ENCODE results near the gene SHISA5. TPM values are rescaled to one million over a fixed set of nuclear protein-coding genes. Genes with fewer than 3 reads are reported as not detected.
"Not testable (repeated sequence)": the region's sequence is repeated elsewhere in the genome, so short reads cannot be mapped to it uniquely, and the experiment has no call there.

The SHISA5 gene
- polyA plus RNA-seq, 3 donors: 101 to 126 (median 109) TPM

DNA sequence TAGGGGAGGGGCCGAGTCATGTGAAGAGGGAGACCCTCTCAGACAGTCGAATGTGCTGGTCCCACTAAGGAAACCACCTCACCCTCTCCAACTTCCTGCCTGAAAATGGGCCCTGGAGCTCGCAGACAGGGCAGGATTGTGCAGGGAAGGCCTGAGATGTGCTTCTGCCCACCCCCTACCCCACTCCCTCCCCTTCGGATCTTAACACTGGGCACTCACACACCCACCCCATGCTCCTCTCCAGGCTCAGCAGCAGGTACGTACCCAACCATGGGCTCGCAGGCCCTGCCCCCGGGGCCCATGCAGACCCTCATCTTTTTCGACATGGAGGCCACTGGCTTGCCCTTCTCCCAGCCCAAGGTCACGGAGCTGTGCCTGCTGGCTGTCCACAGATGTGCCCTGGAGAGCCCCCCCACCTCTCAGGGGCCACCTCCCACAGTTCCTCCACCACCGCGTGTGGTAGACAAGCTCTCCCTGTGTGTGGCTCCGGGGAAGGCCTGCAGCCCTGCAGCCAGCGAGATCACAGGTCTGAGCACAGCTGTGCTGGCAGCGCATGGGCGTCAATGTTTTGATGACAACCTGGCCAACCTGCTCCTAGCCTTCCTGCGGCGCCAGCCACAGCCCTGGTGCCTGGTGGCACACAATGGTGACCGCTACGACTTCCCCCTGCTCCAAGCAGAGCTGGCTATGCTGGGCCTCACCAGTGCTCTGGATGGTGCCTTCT lies 37.4 kb downstream of the SHISA5 start:
- no peak for DNase-seq

DNA sequence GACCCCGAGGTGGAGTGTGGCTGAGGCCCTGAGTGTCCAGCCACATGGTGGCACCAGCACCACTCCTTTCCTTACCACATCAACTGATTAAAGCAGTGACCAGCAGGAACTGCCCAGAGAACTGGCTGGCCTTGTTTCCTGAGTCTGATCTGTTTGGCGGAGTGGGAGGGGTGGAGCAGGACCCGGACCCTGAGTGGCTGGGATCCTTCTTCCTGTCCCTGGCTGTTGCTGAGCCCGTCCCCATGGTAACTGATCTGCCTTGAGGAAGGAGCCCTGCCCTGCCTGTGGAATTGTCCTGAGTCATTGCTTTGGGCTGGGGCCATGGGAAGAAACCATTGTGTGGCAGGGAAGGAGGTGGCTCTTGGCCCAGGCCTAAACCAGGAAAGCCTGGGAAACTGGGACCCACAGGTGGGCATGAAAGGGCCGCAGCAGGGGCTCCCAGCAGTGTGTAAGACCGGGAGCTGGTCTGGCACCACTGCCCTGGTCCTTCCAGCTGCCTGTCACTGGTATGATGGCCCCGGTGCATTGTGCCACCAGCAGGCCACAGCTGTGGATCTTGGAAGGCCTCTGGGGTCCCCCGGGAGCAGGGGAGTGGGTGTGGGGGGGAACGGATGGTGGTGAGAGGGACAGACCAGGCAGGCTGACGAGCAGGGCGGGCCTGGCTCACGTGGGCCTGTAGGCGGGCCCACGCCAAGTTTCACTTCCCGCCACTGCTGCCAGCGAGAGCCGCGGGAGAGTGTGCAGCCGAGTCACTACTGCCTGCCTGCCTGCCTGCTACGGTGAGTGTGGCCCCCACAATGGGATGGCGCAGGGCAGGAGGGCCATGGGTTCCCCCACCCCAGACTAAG lies 38.2 kb downstream of the SHISA5 start:
- peak; percentile 99 for DNase-seq

DNA sequence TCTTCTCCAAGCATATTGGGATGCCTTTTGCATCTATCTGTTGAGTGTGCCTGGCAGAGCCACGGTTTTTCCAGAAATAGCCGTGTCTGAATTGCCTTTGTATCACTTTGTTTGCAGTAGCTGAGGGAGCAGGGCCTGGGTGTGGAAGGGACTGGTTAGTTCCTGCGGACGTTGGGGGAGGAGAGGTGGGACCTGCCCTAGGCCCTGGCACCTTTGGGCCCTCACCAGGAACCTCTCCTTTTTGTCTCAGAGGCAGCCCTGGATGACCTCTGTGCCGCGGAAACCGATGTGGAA lies 38.8 kb downstream of the SHISA5 start:
- no peak for DNase-seq

DNA sequence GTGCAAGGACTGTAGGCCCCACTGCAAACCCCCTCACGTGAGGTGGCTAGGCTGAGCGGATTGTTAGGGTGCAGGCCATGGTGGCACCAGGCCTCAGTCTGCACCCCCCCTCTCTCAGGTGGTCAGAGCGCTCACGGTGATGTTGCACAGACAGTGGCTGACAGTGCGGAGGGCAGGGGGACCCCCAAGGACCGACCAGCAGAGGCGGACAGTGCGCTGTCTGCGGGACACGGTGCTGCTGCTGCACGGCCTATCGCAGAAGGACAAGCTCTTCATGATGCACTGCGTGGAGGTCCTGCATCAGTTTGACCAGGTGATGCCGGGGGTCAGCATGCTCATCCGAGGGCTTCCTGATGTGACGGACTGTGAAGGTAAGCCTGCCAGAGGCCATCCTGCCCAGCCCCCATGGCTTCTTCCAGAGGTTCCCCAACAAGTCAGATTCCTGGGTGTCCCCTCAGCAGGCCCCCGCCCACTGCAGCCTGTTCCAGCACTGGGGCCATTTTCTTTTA lies 39.2 kb downstream of the SHISA5 start:
- no peak for DNase-seq

DNA sequence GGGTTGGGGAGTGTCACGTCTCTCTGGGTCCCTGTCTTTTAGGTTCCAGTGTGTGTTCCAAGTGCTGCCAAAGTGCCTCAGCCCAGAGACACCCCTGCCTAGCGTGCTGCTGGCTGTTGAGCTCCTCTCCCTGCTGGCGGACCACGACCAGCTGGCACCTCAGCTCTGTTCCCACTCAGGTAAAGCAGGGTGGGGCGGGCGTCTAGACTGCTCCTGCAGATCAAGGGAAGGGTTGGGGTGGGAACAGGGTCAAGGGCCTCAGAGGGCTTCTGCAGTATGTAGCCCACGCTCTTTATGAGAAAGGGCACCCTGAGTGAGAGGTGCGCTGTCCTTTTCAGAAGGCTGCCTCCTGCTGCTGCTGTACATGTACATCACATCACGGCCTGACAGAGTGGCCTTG lies 40.3 kb downstream of the SHISA5 start:
- DNase-seq: no peak

DNA sequence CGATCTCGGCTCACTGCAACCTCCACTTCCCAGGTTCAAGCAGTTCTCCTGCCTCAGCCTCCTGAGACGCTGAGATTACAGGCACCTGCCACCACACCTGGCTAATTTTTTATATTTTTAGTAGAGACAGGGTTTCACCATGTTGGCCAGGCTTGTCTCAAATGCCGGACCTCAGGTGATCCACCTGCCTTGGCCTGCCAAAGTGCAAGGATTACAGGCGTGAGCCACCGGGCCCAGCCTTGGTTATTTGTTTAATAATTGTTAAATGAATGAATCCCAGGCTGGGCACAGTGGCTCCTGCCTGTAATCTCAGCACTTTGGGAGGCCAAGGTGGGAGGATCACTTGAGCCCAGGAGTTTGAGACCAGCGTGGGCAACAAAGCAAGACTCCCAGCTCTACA lies 42.2 kb downstream of the SHISA5 start:
- not testable (repeated sequence) for DNase-seq

DNA sequence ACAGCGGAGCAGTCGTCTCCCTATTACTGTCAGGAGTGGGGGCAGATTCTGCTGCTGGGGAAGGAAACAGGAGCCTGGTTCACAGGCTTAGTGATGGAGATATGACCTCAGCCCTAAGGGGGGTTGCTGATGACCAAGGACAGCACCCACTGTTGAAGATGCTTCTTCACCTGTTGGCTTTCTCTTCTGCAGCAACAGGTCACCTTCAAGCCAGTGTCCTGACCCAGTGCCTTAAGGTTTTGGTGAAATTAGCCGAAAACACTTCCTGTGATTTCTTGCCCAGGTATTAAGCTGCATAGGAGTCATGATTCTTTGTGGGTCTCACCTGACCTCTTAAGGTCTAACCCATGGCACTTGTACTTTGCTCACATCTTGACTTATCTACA lies 43.5 kb downstream of the SHISA5 start:
- DNase-seq: no peak

DNA sequence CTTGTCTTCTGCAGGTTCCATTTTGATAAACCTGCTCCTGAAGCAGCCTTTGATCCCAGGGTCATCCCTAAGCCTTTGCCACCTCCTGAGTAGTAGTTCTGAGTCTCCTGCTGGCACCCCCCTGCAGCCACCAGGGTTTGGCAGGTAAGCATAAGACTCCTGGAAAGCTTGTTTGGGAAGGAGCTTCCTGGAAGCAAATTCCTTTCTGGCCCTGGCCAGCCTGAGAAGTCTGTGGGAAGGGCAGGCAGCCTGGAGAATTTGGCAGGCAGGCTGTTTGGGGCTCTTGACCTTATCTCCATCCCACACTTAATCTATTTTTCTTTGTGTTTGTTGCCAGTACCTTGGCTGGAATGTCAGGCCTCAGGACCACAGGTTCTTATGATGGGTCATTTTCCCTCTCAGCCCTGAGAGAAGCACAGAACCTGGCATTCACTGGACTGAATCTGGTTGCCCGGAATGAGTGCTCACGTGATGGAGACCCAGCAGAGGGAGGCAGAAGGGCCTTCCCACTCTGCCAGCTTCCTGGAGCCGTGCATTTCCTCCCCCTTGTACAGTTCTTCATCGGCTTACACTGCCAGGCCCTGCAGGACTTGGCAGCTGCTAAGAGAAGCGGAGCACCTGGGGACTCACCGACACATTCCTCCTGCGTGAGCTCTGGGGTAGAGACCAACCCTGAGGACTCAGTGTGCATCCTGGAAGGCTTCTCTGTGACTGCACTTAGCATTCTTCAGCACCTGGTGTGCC lies 44.0 kb downstream of the SHISA5 start:
- DNase-seq: no peak

DNA sequence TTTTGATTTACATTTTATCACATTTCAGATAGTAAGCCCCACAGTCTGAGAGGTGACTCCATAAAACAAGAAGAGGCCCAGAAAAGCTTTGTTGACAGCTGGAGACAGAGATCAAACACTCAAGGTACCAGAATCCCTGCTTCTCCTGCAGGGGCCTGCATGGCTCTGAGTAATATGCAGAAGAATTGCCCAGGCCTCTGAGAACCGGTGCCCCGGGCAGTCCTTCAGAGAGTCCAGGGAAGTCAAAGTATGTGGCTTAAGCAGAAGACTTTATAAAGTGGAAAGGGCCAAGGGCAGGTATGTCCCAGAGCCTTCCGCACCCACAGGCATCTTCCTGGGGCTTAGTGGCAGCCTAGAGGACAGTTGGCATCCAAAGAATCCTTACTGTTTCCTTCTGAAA lies 44.6 kb downstream of the SHISA5 start:
- DNase-seq: no peak

DNA sequence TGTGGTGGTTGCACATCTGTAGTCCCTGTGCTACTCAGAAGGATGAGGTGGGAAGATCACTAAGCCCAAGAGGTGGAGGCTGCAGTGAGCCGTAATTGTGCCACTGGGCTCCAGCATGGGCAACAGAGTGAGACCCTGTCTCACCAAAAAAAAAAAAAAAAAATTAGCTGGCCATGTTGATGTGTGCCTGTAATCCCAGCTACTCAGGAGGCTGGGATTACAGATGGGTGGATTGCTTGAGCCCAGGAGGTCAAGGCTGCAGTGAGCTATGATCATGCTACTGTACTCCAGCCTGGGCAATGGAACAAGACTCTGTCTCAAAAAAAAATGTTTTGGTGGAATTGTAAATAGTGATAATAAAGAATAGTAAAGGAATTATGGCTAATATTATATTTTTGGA lies 47.5 kb downstream of the SHISA5 start:
- no peak for DNase-seq

DNA sequence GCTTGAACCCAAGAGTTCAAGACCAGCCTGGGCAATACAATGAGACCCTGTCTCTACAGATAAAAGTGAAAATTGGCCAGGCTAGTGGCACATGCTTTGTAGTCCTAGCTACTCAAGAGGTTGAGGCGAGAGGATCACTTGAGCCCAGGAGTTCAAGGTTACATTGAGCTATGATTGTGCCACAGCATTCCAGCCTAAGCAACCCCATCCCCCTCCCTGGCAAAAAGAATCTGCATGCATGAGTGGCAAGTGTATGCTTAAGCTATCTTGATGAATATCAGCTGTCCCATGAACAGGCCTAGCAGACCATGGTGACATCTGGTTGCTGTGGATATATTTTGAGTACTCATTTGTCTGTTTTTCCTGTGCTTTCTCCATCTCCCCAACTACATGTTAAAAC lies 52.7 kb downstream of the SHISA5 start:
- no peak for DNase-seq

DNA sequence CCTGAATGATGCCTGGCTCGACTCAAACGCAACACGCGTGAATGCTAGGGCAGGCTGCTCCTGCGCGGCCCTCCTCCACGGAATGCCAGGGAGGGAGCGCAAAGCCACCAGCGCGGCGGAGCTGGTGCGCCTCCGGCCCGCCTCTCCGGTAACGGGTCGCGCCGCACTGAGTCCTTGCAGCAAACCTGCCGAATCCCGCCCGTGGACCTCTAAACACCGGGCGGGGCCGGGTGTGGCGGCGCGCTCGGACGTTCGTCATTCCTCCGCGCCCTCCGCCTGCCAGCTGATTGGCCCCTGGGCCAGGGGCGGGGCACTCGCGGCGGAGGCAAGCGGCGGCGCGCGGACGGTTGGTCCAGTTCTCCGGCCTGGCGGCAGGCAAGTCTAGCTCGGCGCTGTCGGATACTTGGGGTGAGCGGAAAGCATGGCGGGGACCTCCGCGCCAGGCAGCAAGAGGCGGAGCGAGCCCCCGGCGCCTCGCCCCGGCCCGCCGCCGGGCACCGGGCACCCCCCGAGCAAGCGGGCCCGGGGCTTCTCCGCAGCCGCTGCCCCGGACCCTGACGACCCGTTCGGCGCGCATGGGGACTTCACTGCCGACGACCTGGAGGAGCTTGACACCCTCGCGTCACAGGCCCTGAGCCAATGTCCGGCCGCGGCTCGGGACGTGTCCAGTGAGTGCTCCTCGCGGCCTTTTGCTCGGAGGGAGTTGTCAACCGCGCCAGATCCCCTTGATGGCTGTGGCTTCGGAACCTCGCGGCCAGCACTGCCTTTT lies 57.4 kb downstream of the SHISA5 start, which contains the start of gene ATRIP:
ATRIP (plus strand) TSS at position 313 of the 769 bp plus-strand sequence; CDS start at position 422, 109 bp downstream.
- peak; percentile 90 for DNase-seq

DNA sequence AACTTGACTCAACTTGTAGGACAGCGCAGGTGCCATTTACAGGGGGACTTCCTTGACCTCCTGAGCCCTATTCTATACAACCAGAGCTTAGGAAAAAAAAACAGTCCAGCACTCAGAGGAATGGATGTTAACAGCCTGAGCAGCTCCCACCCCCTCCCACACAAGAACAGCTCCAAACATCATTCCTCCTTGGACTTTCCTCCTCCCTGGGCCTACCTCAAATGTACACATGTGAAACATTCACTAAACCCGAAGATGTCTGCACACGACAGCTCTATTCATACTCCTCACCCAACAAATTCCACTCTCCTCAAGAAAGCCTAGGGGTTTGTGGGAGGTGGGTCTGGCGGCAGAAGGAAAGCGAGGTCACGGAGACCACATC lies 57.9 kb downstream of the SHISA5 start:
- DNase-seq: no peak

DNA sequence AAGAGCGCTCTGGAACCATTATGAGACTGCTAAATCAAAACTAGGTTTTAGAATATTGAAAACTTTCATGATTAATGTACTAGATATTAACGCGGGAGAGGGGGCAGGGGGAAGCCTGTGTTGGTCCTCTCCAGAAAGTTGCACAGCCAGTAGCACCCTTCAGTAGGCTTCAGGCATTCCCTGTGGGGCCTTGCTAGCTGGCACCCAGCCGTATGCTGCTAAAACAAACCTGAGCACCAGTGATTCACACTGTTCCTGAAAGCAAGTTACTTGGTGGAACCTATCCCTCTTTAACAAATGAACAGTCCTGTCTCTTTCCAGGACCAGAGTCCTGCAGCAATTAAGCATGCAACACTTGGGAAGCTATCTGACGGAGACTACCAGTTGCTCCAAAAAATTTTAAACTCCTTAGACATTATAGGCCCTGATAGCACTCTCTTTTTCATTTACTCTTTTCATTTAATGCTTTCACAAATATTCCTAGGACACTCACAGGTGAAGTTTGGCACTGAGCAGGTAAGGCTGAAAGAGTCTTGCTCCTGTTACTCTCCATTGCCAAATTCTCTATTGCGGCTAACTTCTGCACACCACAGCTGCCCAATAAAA lies 58.6 kb downstream of the SHISA5 start:
- DNase-seq: no peak

DNA sequence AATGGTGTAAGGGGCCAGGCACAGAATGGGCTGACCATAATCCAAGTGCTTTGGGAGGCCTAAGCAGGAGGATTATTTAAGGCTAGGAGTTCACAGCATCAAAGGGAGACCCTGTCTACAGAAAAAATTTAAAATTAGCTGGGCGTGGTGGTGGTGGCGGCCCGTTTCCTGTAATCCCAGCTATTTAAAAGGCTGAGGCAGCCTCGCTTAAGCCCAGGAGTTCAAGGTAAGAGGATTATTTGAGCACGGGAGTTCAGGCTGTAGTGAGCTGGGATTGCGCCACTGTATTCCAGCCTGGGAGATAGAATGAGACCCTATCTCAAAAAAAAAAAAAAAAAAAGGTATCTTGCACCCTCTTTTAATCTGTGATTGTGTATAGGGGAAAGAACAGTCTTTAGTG lies 62.0 kb downstream of the SHISA5 start:
- no peak for DNase-seq

DNA sequence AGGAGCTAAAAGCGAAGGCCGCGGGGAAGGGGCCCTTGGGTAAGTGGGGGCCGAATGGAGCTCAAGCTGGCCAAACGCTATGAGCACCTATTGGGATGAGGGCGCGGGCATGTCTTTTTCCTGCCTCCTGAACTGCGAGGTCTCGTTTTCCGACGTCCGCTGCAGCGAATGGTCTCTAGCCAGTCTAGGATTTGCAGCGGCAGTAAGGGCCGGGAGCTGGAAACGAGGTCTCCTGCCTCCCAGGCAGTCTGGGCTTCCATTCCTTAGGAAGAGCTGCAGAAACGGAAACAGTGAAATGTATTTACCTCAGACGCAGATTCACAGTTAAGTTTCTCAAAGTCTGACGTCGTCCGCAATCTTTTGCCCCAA lies 63.4 kb downstream of the SHISA5 start:
- DNase-seq: no peak

DNA sequence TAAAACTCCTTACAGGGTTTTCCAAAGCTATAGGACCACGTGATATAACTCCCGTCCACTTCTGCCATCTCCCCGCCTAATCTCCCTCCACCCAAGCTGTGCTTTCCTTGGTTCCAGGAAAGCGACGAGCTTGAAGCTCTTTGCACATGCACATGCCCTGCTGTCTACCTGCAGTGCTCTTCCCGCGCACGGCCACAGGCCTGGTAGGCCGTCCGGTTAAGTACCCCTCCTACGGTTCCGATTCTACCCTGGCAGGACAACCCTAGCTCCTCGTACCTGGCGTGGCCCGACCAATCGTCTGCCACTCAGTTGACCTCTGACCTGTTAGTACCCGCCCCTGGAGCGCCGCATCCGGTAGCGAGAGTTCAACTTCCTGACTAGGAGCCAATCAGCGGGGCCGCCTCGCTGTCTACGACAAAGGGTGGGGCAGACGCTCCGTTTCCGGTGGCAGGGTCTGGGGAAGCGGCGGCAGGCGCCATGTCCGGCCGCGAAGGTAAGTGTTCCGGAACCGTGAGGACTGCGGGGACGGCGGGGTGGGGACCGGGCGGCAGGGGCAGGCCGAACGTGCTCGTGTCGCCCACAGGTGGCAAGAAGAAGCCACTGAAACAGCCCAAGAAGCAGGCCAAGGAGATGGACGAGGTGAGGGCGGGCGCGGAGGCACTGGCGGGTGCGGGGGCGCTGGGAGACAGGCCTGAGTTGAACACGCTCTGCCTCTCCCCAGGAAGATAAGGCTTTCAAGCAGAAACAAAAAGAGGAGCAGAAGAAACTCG lies 64.0 kb downstream of the SHISA5 start, which contains the start of the genes CCDC51 and TMA7:
CCDC51 (minus strand) TSS at position 300 of the 770 bp plus-strand sequence. CDS start 4,991 bp downstream, outside the sequence.
TMA7 (plus strand) TSS at position 438 of the 770 bp plus-strand sequence; CDS start at position 478, 40 bp downstream.
- DNase-seq: peak; percentile 98

DNA sequence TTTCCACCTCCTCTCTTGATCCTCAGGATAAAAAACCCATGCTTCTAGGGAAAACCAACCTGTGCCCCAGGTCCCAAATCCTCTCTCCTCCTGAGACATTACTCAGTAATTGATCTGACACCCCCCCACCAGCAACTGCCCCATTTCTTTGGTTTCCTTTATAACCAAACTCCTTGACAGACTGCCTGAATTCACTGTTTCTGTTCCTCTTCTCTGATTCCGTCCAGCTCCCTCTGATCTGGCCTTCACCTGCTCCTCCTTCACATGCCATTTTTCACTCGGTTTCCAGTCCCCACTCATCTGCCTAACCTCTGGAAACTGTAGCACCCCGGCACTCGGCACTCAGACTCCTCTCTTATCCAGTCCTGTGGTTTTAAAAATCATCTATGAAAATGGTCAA lies 66.2 kb downstream of the SHISA5 start:
- DNase-seq: no peak

DNA sequence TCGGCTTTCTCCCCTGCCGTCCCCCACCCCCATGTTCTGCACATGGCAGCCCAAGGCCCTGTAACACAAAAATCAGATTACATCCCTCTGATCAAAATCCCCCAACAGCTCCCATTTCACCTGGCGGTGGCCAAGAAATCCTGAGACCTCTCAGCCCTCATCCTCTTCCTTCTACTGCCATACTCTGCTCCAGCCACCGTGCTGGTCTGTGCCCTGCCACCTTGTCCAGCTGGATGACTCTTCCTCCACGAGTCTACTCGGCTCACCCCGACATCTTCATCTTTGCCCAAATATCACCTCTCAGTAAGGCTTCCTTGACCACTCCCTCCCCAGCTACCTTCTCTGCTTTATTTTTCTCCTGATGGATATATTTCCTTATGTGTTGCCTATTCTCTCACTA lies 67.1 kb downstream of the SHISA5 start:
- DNase-seq: no peak

DNA sequence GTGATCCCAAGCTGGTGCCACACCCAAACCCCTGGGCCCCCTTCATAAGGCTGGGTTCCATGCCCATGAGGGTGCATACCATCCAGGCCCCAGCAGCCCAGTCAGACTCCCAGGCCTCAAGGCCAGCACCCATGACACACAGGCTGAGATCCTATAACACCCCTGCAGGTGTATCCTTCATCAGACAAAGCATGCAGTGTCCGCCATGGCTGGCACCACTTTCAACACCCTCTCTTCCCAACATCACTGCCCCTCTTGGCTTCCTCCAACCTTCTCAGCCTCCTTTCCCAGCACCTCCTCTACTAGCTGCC lies 67.5 kb downstream of the SHISA5 start:
- DNase-seq: no peak
